Naive thymus-derived CD4-positive, alpha-beta T cell (primary cell): ENCODE data around the gene CABP5. TPM values are rescaled to one million over a fixed set of nuclear protein-coding genes. Genes with fewer than 3 reads are reported as not detected.
A peak's percentile ranks its signal among the peaks of the same experiment; 100 is the strongest.

Experiments
- ATAC-seq: fragments of 150-1000 bp; cut with Tn5 transposase; 2 replicates; pipeline ENCODE4 v1.10.0; 2021; ENCODE audit warnings: mild to moderate bottlenecking, moderate library complexity
- CTCF ChIA-PET: fragments of 350-600 bp; sonication (Branson Sonifier 250); formaldehyde crosslinking; loops from one replicate; lab custom pipeline; 2021; ENCODE audit warnings: antibody characterized with exemption; lab: Charles Lee
- POLR2A ChIA-PET: fragments of 350-600 bp; sonication (Branson Sonifier 250); formaldehyde crosslinking; loops from one replicate; lab custom pipeline; 2021; ENCODE audit warnings: antibody characterized with exemption, inconsistent platforms; lab: Charles Lee
- DNase-seq, 9 donors: peaks; one replicate each; pipeline versions ENCODE4 v3.0.0 to v3.0.0-alpha.2; 2020 to 2022; ENCODE audit warnings: mixed read lengths in 1 of 9
- H3K27ac ChIP-seq: one replicate; pipeline ENCODE4 v1.7.0; 2013; ENCODE audit warnings: mild to moderate bottlenecking, low read depth, low read length, moderate library complexity
- H3K27me3 ChIP-seq, 2 donors: one replicate each; pipeline ENCODE4 v1.7.0; 2013; ENCODE audit warnings: low read length in 2 of 2, mild to moderate bottlenecking in 2 of 2, moderate library complexity in 2 of 2; ENCODE audit not compliant: control insufficient read depth in 2 of 2, insufficient read depth in 2 of 2
- H3K36me3 ChIP-seq, 3 experiments: 1 replicate in 2 of 3; 2 replicates in 1 of 3; pipeline ENCODE4 v1.7.0; 2013; ENCODE audit warnings: low read length in 3 of 3, mild to moderate bottlenecking in 3 of 3, moderate library complexity in 1 of 3; ENCODE audit not compliant: insufficient read depth in 3 of 3, control insufficient read depth in 2 of 3
- H3K4me1 ChIP-seq, 2 donors: one replicate each; pipeline ENCODE4 v1.7.0; 2013; ENCODE audit warnings: low read length in 2 of 2, mild to moderate bottlenecking in 2 of 2, moderate library complexity in 1 of 2; ENCODE audit not compliant: control insufficient read depth in 2 of 2, insufficient read depth in 2 of 2
- H3K4me3 ChIP-seq: 2 replicates; pipeline ENCODE4 v1.7.0; 2013; ENCODE audit warnings: mild to moderate bottlenecking, low read length
- H3K9me3 ChIP-seq, 3 experiments: 1 replicate in 2 of 3; 2 replicates in 1 of 3; pipeline ENCODE4 v1.7.0; 2013; ENCODE audit warnings: low read length in 3 of 3; ENCODE audit not compliant: control insufficient read depth in 2 of 3
- H3K27ac Mint-ChIP-seq, 9 donors: one replicate each; pipeline ENCODE4 v1.8.0; 2020 to 2022; ENCODE audit warnings: mixed read lengths in 9 of 9, mild to moderate bottlenecking in 8 of 9, moderate library complexity in 5 of 9, inconsistent platforms in 2 of 9
- H3K27me3 Mint-ChIP-seq, 5 donors: one replicate each; pipeline ENCODE4 v1.8.0; 2021 to 2022; ENCODE audit warnings: mixed read lengths in 5 of 5, mild to moderate bottlenecking in 1 of 5
- H3K36me3 Mint-ChIP-seq, 5 donors: one replicate each; pipeline ENCODE4 v1.8.0; 2020 to 2022; ENCODE audit warnings: mixed read lengths in 5 of 5, mild to moderate bottlenecking in 3 of 5, inconsistent platforms in 1 of 5
- H3K4me1 Mint-ChIP-seq, 7 donors: one replicate each; pipeline ENCODE4 v1.8.0; 2020 to 2022; ENCODE audit warnings: mixed read lengths in 7 of 7, mild to moderate bottlenecking in 3 of 7, inconsistent platforms in 1 of 7
- H3K4me3 Mint-ChIP-seq, 10 donors: one replicate each; pipeline ENCODE4 v1.8.0; 2020 to 2022; ENCODE audit warnings: mild to moderate bottlenecking in 10 of 10, mixed read lengths in 10 of 10, moderate library complexity in 6 of 10, inconsistent platforms in 2 of 10
- H3K9me3 Mint-ChIP-seq, 11 donors: one replicate each; pipeline ENCODE4 v1.8.0; 2020 to 2022; ENCODE audit warnings: mixed read lengths in 11 of 11, mild to moderate bottlenecking in 4 of 11, inconsistent platforms in 1 of 11, moderate library complexity in 1 of 11
- intact Hi-C, 2 donors: fragments of 100-400 bp; cut with micrococcal nuclease; formaldehyde crosslinking; loops; one replicate each; pipeline ENCODE4 v1.15.1; 2023
- polyA plus RNA-seq, 2 donors: library from polyadenylated mRNA; unstranded; fragments of 300-500 nt; fragmentation: Illumina TruSeq; gene quantifications; one replicate each; pipeline ENCODE4 v1.2.3, GENCODE V29; 2021
- total RNA-seq, 6 experiments: library from RNA in 5 of 6; stranded (reverse) in 5 of 6; gene quantifications; 1 replicate in 5 of 6; 2 replicates in 1 of 6; pipeline ENCODE4 v1.2.3 and lab custom pipeline; 2021 to 2026

The CABP5 gene
- total and polyA plus RNA-seq, 7 experiments from 2014 or later = 0.42 TPM; not detected in 6

GRCh38 chr19:48020686-48021085, 23.2 kb downstream of the CABP5 start:
- Mint-ChIP-seq H3K4me3 (no peak overlapping the region), H3K36me3 (no peaks in the 10 kb centered on the region), H3K27me3 (peaks cover 16 to 65% (median 52%) of the 10 kb centered on the region in 5 donors), H3K4me1 (peaks cover 0 to 6% (median 0%) of the 10 kb centered on the region in 7 donors), H3K9me3 (peaks cover 0 to 2% (median 0%) of the 10 kb centered on the region in 11 donors), H3K27ac (no peak overlapping the region)
- Histone ChIP-seq H3K4me3 (no peak overlapping the region), H3K4me1 (no peaks in the 10 kb centered on the region), H3K36me3 (no peaks in the 10 kb centered on the region), H3K27ac (no peak overlapping the region), H3K9me3 (no peaks in the 10 kb centered on the region), H3K27me3 (peaks cover 3 to 7% of the 10 kb centered on the region in 2 donors)
- no peak for DNase-seq
- POLR2A ChIA-PET = interaction anchor here (0.7 kb wide), 1 partner anchor 15 kb away, joined by 3 read pairs; no protein-coding TSS in a partner anchor
- intact Hi-C loops = no loop called here
- ATAC-seq = no peak
- CTCF ChIA-PET = no interaction called here

- no peaks in the 10 kb centered on the region for H3K9me3 ChIP-seq
- intact Hi-C loops = no loop called here
- H3K27ac Mint-ChIP-seq = no peak overlapping the region
- no peak for DNase-seq
- H3K4me3 ChIP-seq = no peak overlapping the region
- no peaks in the 10 kb centered on the region for H3K36me3 ChIP-seq
- H3K27ac ChIP-seq = no peak overlapping the region
- H3K27me3 Mint-ChIP-seq = peaks cover 0 to 18% (median 16%) of the 10 kb centered on the region in 5 donors
- H3K4me1 Mint-ChIP-seq = peaks cover 0 to 2% (median 0%) of the 10 kb centered on the region in 7 donors
- H3K4me3 Mint-ChIP-seq = no peak overlapping the region
- no peak for ATAC-seq
- ChIA-PET POLR2A (no interaction called here), CTCF (no interaction called here)
- peaks cover 0 to 10% (median 0%) of the 10 kb centered on the region in 5 donors for H3K36me3 Mint-ChIP-seq
- H3K4me1 ChIP-seq = no peaks in the 10 kb centered on the region
- no peaks in the 10 kb centered on the region for H3K27me3 ChIP-seq
- H3K9me3 Mint-ChIP-seq = peaks cover 0 to 19% (median 3%) of the 10 kb centered on the region in 11 donors
These were observed 32.7 kb downstream of the CABP5 start for GRCh38 chr19:48010932-48011758.

- intact Hi-C loops = no loop called here
- Mint-ChIP-seq H3K36me3 (peaks cover 0 to 10% (median 0%) of the 10 kb centered on the region in 5 donors), H3K27ac (no peak overlapping the region), H3K4me1 (peaks cover 0 to 2% (median 0%) of the 10 kb centered on the region in 7 donors), H3K9me3 (peaks cover 0 to 19% (median 3%) of the 10 kb centered on the region in 11 donors), H3K27me3 (peaks cover 0 to 34% (median 26%) of the 10 kb centered on the region in 5 donors), H3K4me3 (no peak overlapping the region)
- ATAC-seq (no peak), DNase-seq (no peak)
- ChIA-PET CTCF (no interaction called here), POLR2A (no interaction called here)
- Histone ChIP-seq H3K27me3 (no peaks in the 10 kb centered on the region), H3K27ac (no peak overlapping the region), H3K9me3 (no peaks in the 10 kb centered on the region), H3K36me3 (no peaks in the 10 kb centered on the region), H3K4me3 (no peak overlapping the region), H3K4me1 (no peaks in the 10 kb centered on the region)
These were observed 37.1 kb downstream of the CABP5 start for GRCh38 chr19:48006762-48007161.

GRCh38 chr19:48004236-48004635, 39.6 kb downstream of the CABP5 start:
- intact Hi-C loops = no loop called here
- no peak for ATAC-seq
- Histone ChIP-seq H3K36me3 (no peaks in the 10 kb centered on the region), H3K4me1 (no peaks in the 10 kb centered on the region), H3K27ac (no peak overlapping the region), H3K27me3 (no peaks in the 10 kb centered on the region), H3K9me3 (no peaks in the 10 kb centered on the region), H3K4me3 (no peak overlapping the region)
- Mint-ChIP-seq H3K9me3 (peaks cover 0 to 15% (median 1%) of the 10 kb centered on the region in 11 donors), H3K4me1 (no peaks in the 10 kb centered on the region), H3K4me3 (no peak overlapping the region), H3K27ac (peak overlapping the region in 1 of 9 donors; percentile 36), H3K36me3 (peaks cover 0 to 10% (median 0%) of the 10 kb centered on the region in 5 donors), H3K27me3 (peaks cover 0 to 39% (median 26%) of the 10 kb centered on the region in 5 donors)
- ChIA-PET POLR2A (no interaction called here), CTCF (interaction anchor here (0.6 kb wide), 1 partner anchor 36 kb away, joined by 4 read pairs; no protein-coding TSS in a partner anchor)
- DNase-seq = no peak

- DNase-seq = no peak
- Mint-ChIP-seq H3K9me3 (peaks cover 0 to 3% (median 0%) of the 10 kb centered on the region in 11 donors), H3K4me1 (no peaks in the 10 kb centered on the region), H3K4me3 (no peak overlapping the region), H3K36me3 (no peaks in the 10 kb centered on the region), H3K27me3 (peaks cover 0 to 38% (median 20%) of the 10 kb centered on the region in 5 donors), H3K27ac (no peak overlapping the region)
- ATAC-seq = no peak
- CTCF ChIA-PET = interaction anchor here (0.6 kb wide), 1 partner anchor 22 kb away, joined by 3 read pairs; no protein-coding TSS in a partner anchor
- Histone ChIP-seq H3K27me3 (no peaks in the 10 kb centered on the region), H3K9me3 (no peaks in the 10 kb centered on the region), H3K36me3 (no peaks in the 10 kb centered on the region), H3K27ac (no peak overlapping the region), H3K4me3 (no peak overlapping the region), H3K4me1 (no peaks in the 10 kb centered on the region)
- POLR2A ChIA-PET = no interaction called here
- intact Hi-C loops = no loop called here
These were observed 43.0 kb downstream of the CABP5 start for GRCh38 chr19:48000846-48001245.

GRCh38 chr19:47998800-47999199, 45.1 kb downstream of the CABP5 start:
- ATAC-seq (no peak), DNase-seq (no peak)
- Histone ChIP-seq H3K27ac (no peak overlapping the region), H3K4me3 (no peak overlapping the region), H3K36me3 (no peaks in the 10 kb centered on the region), H3K27me3 (no peaks in the 10 kb centered on the region), H3K9me3 (no peaks in the 10 kb centered on the region), H3K4me1 (no peaks in the 10 kb centered on the region)
- POLR2A ChIA-PET = no interaction called here
- Mint-ChIP-seq H3K9me3 (peaks cover 0 to 5% (median 0%) of the 10 kb centered on the region in 11 donors), H3K36me3 (no peaks in the 10 kb centered on the region), H3K4me3 (no peak overlapping the region), H3K27ac (no peak overlapping the region), H3K4me1 (peaks cover 0 to 1% (median 0%) of the 10 kb centered on the region in 7 donors), H3K27me3 (peaks cover 1 to 35% (median 21%) of the 10 kb centered on the region in 5 donors)
- CTCF ChIA-PET = no interaction called here
- intact Hi-C loops = no loop called here
